Coronary artery (tissue), 2 donors: ENCODE measurements around the gene WSB1.
A peak's percentile ranks its signal among the peaks of the same experiment; 100 is the strongest.

ENCODE experiments used
- DNase-seq: peaks from one replicate; pipeline ENCODE4 v3.0.0-alpha.2; 2017; ENCODE audit warnings: low spot score
- H3K27ac ChIP-seq, 2 donors: fragments of 200-600 bp; sonication (generic); one replicate each; pipeline ENCODE4 v1.5.1; 2016 to 2019
- H3K4me3 ChIP-seq: fragments of 200-600 bp; sonication (generic); 2 replicates; pipeline ENCODE4 v1.5.1; 2016; ENCODE audit warnings: mild to moderate bottlenecking, moderate library complexity
- CTCF ChIP-seq: fragments of 200-600 bp; sonication (generic); IDR thresholded peaks from one replicate; pipeline ENCODE4 v1.5.1; 2019; ENCODE audit warnings: antibody characterized with exemption

WSB1 gene

GRCh38 chr17:27352448-27353032, 58.6 kb downstream of the WSB1 start:
- Histone ChIP-seq H3K4me3 (peak overlapping the region; percentile 70), H3K27ac (peak overlapping the region; percentile 94 to 95)
- no peak for TF ChIP-seq CTCF
- DNase-seq, result no peak

DNA sequence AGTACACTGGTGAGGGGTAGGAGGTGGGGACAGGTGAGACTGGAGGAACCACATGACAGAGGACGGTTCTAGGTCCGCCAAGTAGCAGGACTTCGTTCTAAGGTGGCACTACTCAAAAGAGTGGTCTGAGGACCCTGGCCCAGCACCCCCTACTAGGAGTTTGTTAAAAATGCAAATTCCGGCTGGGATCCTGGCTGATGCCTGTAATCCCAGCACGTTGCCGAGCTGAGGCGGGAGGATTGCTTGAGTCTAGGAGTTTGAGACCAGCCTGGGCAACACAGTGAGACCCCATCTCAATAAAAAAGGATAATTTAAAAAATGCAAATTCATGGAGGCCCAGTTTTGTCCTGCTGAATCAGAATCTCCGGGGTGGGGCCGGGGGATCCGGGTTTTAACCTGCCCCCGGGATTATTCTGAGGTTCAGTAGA, 59.1 kb downstream of the WSB1 start:
- H3K4me3 ChIP-seq, result peak overlapping the region; percentile 70
- DNase-seq, result no peak
- no peak for TF ChIP-seq CTCF
- H3K27ac ChIP-seq, result peak overlapping the region; percentile 94 to 95

DNA sequence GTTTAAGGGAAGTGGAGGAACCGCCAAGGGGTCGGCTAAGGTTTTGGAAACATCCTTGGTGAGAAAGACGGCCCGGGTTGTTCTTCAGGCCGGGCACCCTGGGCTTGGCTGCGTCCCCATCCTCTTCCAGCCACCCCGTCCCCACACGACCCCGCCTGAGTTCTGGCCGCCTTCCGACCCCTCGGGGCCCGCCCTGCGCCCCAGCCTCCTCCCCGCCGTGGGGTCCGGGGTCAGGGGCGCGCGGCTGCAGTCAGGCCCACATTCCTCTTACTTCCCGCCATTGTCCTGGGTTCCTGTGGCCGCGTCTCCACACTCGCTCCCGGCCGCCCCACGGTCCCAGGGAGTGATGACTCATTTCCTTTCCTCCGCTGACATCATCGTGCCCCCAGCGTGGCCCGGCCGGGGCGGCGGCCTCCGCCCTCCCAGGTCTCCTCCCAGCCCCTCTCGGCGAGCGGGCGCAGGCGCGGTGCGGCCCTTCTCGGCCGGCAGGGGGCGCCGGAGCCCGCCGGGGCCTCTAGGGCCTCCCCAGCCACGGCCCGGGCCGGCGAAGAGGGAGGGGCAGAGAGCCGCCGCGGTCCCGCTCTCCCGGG, 59.6 kb downstream of the WSB1 start:
- TF ChIP-seq CTCF, result peak; percentile 96

GRCh38 chr17:27354051-27354490, 60.2 kb downstream of the WSB1 start:
- Histone ChIP-seq H3K27ac (peak overlapping the region; percentile 79 to 94), H3K4me3 (peak overlapping the region; percentile 70)
- DNase-seq, result no peak
- TF ChIP-seq CTCF, result peak; percentile 11

More for the DNA sequence above, 59.6 kb downstream of the WSB1 start:
- Histone ChIP-seq H3K4me3 (peak overlapping the region; percentile 70), H3K27ac (peak overlapping the region; percentile 94 to 95)
- DNase-seq, result peak; percentile 96

DNA sequence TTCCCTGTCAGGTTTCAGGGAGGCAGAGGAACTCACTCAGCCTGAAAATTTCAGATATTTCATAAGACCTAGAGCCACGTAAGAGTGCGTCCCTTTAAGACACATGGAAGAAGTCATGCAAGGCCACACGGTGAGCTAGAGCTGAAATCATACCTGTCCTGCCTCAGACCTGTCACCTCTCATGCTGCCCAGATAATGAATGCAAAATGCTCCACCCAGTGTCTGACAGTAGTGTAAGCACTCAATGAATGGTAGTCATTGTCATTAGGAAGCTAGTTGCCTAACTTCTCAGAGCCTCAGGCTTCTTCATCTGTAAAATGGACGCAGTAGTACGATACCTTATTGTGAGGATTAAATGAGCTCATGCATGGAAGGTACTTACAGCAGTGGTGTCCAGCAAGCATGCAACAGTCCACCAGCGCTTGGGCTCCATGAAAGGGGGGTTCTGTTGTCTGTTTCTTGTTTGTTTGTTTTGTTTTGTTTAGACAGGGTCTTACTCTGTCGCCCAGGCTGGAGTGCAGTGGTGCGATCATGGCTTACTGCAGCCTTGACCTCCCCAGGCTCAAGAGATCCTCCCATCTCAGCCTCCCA, 60.7 kb downstream of the WSB1 start:
- peak overlapping the region; percentile 70 for H3K4me3 ChIP-seq
- peak overlapping the region; percentile 79 to 94 for H3K27ac ChIP-seq
- DNase-seq, result peak; percentile 56
- no peak for TF ChIP-seq CTCF

GRCh38 chr17:27355419-27355818, 61.5 kb downstream of the WSB1 start:
- Histone ChIP-seq H3K27ac (no peak overlapping the region), H3K4me3 (no peak overlapping the region)
- no peak for DNase-seq
- no peak for TF ChIP-seq CTCF
